Activated CD4-positive, alpha-beta T cell treated with anti-CD3 and anti-CD28 coated beads, Interleukin-2, amount 50 U/mL, for 4 hours (primary cell): ENCODE data around the gene POLR2F.

ENCODE experiments used
- DNase-seq, 2 experiments: peaks; one replicate each; pipeline ENCODE4 v3.0.0-alpha.2; 2020

Gene POLR2F

GRCh38 chr22:37953437-37954179 lies at the start of gene POLR2F, which contains the start of gene C22orf23:
POLR2F (plus strand) TSS chr22:37953699; CDS start chr22:37953788, 89 bp downstream.
C22orf23 (minus strand) TSS chr22:37953601; CDS start chr22:37953149, 452 bp downstream.
- peak; percentile 94 to 95 for DNase-seq

DNA sequence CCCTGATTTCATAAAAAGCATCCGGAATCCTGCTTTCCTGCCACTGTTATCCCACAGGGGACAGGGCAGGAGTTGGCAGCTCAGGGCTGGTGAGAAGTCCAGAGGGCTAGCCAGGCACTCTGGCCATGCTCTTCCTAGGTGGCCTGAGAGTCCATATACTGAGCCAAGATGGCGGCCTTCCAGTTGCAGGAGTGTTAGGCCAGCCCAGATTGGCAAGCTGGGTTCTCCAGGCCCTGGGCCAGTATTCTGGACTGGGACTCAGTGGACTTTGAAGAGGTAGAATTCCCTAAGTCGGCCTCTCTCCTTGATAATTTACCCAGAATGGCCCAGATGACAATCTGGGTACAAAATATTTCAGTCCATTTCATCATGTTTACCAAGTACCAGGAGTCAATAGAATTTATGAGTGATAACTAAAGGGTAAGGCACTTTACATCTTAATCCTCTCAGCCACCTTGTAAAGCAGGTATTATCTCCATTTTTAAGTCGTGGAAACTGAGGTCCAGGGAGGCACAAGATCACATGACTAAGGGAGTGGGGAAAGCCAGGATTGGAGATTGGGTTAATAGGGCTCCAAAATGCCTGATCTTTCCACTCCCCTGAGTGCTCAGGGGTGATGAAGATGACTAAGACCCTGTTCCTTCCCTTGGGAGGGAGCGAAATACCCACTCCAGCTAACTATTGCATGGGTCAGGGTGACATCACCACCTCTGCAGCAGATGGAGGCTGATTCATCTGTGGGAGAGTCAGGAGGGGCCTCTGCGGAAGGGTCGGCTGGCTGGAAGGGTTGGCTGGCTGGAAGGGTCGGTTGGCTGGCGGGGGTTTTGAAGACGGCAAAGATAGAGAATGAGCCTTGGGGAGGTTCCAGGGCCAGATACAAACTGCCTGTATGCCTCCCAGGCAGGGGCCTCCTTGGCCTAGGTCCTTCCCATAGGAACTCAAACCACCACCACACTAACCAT lies 48.6 kb upstream of the POLR2F start:
- no peak for DNase-seq

DNA sequence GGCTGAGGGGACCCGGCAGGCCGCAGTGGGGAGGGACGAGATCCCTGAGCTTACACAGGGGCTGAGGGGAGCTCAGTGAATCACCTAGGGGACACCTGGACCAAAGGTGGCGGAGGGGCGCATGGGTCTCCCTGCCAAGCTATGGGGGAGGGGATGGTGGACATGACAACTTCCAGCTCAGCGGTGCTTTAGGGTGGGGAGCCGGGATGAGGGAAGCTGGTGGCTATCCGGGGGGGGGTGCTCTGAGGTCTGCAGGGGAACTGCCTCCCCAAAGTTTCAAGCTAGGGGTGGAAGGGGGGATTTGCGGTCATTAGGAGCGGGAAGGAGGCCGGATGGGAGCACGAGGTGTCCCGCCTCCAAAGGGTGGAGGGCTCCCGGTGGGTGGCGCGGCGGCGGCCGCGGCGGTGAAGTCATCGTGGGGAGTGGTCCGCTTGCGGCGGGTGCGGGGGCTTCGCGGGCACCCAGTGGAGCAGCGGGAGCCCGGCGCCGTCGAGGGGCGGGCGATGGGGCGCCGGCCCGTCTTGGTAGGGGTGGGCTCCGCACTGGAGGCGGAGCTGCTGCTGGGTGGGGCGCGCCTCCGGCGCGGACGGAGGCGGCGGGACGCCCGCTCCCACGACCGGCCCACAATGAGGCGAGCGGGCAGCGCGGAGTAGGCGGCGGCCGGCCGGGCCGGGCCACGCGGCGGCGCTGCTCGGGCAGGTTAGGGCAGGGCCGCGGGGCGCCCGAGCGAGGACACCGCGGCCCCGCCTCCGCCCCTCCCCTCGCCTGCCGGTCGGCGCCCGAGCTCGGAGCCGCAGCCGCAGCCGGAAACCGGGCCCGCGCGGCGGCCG lies 47.8 kb upstream of the POLR2F start, which contains the start of gene MICALL1:
Gene MICALL1 (plus strand): TSS at position 764 of the 830 bp plus-strand sequence. CDS start 126 bp downstream, outside the sequence.
- peak; percentile 35 to 39 for DNase-seq

GRCh38 chr22:37906364-37907008 lies 47.0 kb upstream of the POLR2F start:
- DNase-seq = no peak

DNA sequence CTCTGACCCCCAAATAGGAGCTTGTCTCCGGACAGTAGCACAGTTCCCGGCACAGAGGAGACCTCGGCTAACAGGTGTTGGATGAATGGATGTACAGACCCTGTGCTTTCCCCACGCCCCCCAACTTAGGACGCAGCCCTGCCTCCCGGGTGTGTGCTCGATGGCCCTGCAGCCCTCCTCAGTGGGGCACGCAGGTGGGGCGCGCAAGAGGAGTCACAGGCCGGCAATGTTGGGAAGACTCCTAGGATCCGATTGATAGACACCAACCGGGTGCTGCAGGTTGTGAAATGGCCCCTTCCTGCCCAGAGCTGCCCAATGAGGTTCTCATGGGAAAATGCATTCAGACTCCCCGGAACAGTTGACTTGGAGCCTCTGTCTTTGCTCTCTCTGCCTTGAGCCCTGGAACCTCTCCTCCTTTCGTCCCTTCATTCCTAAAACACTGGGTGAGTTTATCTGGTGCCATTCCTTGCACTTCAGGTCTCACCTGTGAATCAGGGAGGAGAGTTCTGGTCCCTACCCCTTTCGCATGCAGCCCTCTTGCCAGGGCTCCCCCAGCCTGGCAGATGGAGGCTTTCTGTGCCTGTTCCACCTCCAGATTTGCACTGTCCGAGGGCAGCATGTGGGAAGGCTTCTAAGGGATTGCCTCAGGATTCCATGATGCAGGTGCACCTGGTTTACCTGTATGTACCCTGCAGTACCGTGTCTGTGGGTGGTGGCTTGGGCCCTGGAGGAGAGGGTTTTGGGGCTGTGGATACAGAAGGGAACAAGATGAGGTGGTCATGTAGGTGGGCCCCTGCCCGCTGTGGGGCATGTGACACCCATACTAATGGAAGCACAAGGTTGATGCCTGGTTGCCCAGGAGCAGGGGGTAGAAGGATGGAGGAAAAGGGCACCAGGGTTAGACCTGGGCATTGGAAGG lies 46.2 kb upstream of the POLR2F start:
- DNase-seq = no peak

DNA sequence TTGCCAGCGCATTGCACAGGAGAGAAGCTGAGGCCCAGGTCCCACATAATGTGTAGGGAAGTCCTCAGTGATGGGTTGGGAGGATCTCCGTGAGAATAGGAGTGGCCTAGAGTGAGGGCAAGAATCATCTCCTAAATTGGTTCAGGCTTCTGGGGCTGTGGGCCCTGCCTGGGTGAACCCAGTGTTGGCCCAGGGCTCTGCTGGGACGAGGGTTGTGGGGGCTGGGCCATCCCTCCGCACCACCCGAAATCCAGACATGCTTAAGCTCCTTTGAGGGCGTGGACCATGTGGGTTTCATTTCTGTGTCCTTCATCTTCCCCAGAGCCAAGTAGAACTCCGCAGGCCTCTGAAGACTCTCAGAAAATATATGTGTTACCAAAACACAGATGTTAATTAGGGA lies 43.7 kb upstream of the POLR2F start:
- DNase-seq = no peak

GRCh38 chr22:37910890-37911672 lies 42.4 kb upstream of the POLR2F start:
- no peak for DNase-seq

DNA sequence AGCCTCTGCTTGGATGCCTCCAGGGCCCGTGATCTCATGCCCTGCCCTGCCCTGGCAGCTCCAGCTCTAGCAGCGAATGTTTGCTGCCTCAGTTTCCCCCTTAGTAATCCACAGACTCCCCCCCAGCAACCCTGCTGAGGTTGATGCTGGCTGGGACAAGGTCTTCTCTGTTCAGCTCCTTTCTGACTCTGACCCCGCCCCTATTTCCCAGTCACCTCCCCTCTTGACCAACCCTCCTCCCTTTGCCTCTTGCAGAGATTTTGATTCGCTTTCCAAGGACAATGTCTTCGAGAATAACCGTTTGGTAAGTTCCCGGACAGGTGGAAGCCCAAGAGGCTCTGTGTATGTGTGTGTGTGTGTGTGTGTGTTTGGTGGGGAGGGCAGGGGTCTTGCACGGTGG lies 41.8 kb upstream of the POLR2F start:
- DNase-seq = no peak

DNA sequence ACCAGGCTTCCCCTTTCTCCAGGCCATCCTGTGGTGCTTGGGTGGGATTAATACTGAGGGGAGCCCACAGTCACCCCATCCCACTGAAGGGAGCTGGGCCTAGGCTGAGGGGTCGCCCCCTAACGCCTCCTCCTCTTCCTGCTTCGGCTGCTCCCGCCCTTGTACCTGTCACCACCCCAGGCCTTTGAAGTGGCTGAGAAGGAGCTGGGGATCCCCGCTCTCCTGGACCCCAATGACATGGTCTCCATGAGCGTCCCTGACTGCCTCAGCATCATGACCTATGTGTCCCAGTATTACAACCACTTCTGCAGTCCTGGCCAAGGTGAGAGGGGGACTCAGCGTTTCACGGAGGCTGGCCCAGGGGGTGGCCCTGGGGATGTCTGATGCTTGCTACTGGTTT lies 41.3 kb upstream of the POLR2F start:
- no peak for DNase-seq

DNA sequence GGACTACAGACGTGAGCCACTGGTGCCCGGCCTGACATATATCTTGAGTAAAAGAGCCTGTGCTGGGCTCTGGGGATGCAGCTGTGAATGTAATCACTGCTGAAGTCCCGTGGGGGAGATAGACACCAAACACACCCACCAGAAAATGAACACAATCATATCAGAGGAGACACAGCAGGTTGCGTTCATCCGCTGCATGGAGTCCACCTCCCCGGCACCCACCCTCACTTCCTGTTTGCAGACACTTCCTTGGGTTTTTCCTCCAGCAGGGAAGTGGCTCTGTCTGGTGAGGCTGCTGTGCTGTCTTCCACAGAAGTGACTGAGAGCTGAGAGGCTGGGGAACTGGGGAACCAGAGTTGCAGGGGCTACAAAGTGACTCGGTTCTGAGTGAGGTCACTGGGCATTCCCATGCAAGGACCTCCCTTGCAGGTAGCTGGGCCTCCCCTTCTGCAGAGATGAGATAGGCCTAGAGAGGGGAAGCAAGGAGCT lies 40.2 kb upstream of the POLR2F start:
- no peak for DNase-seq

- DNase-seq = no peak
Observed at GRCh38 chr22:37916311-37916710, 37.2 kb upstream of the POLR2F start.

- DNase-seq = no peak
Observed at GRCh38 chr22:37917874-37918548, 35.5 kb upstream of the POLR2F start.

DNA sequence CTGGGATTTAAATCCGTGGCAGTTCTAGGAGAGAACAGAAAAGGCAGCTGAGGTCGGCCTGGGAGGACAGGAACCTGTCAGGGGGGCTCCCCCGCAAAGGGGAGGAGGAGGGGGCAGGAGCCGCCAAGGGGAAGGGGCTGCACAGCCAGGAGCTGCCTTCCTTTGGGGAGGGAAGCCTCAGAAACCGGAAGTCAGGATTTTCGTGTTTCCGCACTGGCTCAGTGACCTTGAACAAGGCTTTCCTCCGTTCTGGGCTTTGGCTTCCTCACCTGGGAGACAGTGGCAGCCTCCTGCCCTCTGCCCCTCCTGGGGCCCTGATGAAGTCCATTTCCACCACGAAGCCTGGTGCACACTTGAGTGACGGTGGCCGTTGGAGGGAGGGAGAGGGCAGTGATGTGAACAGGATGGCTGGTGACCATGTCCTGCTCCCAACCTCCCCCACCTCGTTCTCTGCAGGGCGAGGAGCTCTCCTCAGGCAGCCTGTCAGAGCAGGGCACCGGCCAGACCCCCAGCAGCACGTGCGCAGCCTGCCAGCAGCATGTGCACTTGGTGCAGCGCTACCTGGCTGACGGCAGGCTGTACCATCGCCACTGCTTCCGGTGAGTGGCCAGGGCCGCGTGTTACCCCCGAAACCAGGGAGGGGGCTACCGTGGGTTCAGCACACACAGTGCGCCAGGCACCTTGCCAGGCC lies 34.8 kb upstream of the POLR2F start:
- no peak for DNase-seq

- DNase-seq = no peak
Observed at GRCh38 chr22:37920126-37920525, 33.4 kb upstream of the POLR2F start.

DNA sequence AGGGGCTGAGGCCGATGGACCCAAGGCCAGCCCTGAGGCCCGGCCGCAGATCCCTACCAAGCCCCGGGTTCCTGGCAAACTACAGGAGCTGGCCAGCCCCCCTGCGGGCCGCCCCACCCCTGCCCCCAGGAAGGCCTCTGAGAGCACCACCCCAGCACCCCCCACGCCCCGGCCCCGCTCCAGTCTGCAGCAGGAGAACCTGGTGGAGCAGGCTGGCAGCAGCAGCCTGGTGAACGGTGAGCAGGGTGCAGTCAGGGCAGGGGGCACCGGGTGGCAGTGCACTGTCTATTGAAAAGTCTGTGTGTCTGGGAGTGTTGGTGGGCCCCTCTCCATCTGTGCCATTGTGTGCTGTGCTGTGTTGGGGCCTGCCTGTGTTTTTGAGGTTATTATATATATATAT lies 31.3 kb upstream of the POLR2F start:
- no peak for DNase-seq

DNA sequence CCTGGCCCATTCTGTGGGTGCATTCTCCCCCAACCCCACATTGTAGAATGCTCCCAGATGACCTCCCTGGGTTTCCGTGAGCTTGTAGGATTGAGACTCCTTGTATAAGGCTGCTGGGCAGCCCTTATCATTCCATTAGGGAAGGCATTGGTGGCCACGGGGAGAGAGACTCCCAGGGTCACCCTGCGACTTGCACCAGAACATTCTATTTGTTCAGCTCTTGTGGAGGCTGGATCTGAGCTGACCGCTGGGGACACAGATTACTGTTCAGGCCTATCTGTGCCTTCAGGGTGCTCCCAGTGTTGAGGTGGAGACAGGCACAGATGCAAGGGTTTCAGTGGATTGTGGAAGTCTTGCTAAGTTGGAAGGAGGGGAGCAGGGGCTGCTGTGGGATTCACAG lies 29.6 kb upstream of the POLR2F start:
- DNase-seq = no peak

GRCh38 chr22:37924386-37925065 lies 29.0 kb upstream of the POLR2F start:
- no peak for DNase-seq

GRCh38 chr22:37925330-37925729 lies 28.2 kb upstream of the POLR2F start:
- DNase-seq = no peak
